ENCODE results near the gene SGSH.
"Not testable (repeated sequence)": the region's sequence is repeated elsewhere in the genome, so short reads cannot be mapped to it uniquely, and the experiment has no call there.

SGSH gene

DNA sequence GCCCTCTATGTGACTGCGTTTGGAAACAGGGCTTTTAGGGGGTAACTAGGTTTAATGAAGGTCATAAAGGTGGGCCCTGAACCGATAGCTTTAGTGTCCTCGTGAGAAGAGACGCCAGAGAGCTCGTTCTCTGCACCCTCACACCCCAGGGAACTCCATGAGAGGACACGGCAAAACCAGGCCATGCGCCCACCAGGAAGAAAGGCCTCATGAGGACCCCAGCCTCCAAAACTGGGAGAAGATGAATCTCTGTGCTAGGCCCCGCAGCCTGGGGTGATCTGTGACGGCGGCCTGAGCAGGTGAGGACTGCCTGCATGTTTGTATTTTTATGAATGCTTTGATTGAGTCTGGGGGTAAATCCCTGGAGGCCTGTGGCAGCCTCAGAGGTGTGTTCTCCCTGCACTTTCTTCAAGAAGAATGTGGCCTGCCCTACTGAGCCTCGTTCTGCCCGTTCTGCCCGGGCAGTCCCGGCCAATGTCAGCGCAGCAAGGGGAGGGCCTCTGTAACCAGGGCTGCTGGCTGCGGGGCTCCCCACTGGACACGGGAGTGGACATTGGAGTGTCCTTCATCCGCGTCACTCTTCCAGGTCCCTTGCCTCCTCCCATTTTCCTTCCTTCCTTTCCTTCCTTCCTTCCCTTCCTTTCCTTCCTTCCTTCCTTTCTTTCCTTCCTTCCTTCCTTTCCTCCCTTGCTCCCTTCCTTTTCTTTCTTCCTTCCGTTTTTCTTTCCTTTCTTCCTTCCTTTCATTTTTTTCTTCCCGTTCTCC lies 33.7 kb upstream of the SGSH start:
- DNase-seq: no peak

DNA sequence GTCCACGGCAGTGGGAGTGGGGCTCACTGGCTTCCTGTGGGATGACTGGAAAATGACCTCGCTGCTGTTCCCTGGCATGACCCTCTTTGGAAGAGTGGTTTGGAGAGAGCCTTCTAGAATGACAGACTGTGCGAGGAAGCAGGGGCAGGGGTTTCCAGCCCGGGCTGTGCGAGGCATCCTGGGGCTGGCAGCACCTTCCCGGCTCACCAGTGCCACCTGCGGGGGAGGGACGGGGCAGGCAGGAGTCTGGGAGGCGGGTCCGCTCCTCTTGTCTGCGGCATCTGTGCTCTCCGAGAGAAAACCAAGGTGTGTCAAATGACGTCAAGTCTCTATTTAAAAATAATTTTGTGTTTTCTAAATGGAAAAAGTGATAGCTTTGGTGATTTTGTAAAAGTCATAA lies 32.7 kb upstream of the SGSH start:
- peak; percentile 9 for DNase-seq

GRCh38 chr17:80251966-80252365 lies 31.8 kb upstream of the SGSH start:
- DNase-seq: no peak

DNA sequence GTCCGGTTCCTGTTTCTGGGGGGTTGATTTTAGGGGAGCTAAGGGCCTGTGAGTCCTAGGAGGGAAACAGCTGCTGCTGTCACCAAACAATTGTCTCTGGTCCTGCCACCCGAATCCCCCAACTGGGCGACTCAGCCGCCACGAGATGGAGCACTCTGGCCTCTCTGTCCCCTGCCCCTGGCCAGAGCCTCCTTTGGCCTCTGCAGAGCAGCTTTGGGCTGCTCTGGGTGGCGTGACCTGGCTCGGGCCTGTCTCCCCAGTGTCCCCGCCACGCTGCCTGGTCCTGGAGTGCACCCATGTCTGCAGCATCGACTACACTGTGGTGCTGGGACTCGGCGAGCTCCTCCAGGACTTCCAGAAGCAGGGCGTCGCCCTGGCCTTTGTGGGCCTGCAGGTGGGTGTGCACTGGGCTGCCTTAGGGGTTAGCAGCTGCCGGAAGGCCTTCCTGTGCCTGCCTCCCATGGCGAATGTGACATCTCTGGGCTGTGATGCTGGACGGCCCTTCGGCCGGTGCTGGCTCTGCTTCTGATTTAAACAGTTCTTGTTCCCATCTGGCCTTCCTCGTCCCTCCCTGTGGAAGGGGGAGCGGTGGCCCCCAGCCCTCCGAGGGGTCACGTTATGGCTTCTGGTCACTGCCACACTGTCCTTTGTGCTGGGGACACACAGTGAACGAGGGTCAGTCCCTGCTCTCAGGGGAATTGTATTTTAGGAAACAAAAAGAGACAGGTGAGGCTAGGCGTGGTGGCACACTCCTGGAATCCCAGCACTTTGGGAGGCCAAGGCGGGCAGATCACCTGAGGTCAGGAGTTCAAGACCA lies 29.0 kb upstream of the SGSH start:
- no peak for DNase-seq

DNA sequence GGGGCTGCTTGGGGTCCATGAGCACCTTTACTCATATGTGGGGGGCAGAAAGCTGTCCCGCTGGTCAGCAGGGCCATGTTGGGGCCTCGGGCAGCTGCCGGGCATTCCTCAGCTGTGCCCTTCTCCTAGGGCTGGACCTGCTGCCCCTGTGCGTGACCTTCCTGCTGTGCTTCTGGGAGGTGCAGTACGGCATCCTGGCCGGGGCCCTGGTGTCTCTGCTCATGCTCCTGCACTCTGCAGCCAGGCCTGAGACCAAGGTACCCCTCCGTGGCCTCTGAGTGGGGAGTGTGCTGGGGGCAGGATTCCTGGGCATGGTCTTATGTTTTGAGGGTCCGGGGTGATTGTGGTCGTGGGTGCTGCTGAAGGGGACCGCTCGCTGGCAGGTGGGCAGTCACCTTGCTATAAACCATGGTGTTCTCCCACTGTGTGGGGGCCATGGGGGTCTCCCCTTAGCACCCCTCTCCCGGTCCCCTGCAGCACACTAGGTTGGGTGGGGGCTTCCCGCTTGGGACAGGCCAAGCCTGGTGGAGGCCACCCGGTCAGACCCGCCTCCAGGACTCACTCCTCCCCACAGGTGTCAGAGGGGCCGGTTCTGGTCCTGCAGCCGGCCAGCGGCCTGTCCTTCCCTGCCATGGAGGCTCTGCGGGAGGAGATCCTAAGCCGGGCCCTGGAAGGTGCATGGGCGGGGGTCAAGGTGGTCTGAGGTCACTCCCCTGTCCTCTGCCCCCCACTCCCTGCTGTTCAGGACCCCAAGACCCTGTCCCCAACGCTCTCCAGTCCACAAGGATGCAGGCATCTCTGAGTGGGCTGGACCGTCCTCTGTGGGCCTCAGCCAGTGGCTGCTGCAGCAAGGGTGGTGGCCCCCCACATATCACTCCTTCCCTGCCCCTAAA lies 28.1 kb upstream of the SGSH start:
- no peak for DNase-seq

DNA sequence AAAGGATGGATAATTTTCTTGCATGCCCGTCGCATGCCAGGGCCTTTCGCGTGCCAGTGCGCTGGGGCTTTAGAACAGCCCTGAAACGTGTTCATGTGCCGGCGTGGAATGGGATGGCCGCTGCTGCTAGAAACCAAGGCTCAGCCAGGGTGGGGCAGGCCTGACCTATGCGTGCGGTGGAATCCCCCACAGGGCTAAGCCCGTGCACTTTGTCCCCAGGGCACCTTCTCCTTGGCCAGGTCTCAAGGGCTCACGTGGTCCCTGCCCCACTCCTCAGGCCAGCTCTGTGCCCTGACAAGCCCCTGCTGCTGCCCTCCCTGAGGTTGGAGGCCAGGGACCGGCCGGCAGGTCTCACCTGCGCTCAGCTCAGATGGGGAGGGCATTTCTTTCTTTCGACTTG lies 27.4 kb upstream of the SGSH start:
- no peak for DNase-seq

GRCh38 chr17:80246726-80247125 lies 26.6 kb upstream of the SGSH start:
- DNase-seq: no peak

GRCh38 chr17:80246266-80246681 lies 26.1 kb upstream of the SGSH start:
- DNase-seq: no peak

DNA sequence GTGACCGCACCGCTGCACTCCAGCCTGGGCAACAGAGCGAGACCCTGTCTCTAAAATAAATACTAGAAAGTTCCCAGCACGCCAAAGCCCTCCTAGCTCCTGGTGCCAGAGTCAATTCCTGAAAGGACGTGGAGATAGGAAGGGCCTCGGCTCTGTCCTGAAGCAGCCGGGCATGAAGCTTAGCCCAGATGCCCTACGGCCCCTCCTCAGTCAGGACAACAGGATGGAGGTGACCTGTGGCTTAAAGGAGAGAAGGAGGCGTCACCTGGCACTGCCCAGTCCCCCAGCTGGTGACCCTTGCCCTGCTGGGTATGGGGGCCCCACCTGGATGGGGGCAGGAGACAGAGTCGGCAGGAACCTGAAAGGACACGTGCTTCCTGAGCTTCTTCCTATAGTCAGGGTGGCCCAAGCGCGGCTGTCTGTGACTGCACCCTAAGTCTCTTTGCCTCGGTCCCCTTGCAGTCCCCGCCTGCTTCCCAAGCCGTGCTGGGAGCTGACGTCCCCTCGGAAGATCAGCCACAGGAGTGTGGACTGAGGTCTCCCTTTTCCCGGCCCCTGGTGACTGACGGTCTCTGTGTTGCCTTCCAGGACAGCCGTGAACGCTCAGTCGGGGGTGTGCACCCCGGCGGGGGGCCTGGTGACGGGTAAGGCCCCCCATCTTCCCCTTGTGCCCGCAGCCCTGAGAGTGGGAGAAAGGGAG lies 25.6 kb upstream of the SGSH start:
- no peak for DNase-seq

DNA sequence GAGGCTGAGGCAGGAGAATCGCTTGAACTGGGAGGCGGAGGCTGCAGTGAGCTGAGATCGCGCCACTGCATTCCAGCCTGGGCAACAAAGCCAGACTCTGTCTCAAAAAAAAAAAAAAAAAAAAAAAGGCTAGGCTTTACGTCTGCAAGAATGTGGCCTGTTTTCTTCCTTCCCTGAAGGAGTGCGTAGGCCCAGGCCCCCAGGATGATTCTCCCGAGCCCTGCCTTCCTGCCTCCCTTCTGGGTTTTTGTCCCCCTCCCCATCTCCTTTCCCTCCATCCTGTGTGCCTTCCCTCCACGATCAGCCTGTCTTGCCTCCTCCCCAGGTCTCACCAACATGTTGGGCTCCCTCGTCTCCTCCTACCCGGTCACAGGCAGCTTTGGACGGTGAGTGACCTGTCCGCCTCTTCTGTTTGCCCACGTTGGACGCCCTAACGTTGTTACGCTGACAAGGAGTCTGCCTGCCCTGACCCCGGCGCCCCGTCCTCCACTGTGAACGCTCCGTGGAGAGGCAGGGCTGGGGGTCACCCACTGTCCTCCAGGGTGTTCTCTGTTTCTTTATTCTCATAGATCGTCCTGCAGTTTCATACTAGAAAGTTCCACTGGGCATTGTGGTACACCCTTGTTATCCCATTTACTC lies 24.9 kb upstream of the SGSH start:
- no peak for DNase-seq

- DNase-seq: not testable (repeated sequence)
These were observed 24.3 kb upstream of the SGSH start for GRCh38 chr17:80244448-80244847.

DNA sequence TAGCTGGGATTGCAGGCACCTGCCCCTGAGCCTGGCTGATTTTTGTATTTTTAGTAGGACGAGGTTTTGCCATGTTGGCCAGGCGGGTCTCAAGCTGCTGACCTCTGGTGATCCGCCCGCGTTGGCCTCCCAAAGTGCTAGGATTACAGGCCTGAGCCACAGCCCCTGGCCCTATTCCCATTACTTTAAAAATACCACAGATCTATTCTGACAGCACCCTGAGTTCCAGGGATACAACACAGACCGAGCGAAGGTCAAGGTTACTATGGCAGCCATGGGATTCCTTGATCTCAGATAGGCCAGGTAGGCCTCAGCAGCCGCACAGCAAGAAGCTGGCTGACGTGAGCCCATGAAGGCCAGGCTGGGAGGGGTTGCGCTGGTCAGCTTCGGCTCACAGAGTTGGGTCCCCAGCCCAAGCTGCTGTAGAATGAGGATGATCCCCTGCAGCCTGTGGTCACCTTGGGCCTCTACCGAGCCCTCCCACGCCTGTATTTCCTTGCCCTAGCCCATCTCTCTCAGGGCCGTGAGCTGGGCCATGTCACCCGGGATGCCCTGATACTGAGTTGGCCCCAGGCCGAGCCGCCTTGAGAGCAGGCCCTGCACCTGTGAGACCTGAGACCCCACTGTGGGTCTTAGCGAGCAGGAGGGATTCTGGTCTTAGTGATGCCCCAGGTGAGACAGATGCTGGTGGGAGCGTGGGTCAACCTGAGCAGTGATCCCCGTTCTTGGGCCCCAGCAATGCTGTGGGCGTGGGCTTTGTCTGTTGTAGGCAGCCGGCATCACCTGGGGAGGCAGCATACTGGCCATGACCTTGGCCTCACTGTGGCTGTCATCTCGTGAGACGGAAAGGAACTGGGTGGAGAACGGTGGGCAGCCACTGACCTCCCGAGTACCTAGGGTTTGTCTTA lies 23.6 kb upstream of the SGSH start:
- no peak for DNase-seq

- DNase-seq: no peak
These were observed 22.4 kb upstream of the SGSH start for GRCh38 chr17:80242505-80242904.

DNA sequence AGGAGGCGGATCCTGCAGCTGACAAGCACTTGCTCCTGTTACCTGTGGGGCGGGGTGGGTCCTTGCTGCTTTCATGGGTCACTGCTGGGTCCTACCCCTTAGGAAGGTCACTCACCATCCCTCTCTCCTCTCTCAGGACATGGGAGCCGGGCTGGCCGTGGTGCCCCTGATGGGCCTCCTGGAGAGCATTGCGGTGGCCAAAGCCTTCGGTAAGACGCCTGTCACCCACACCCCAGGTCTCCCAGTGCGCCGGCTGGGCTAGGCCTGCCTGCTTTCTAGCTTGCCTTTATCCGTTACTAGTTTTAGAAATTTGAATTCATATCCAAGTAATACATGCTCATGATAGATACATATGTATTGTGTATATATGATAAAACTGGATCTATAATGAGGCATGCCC lies 17.3 kb upstream of the SGSH start:
- DNase-seq: no peak

- no peak for DNase-seq
These were observed 16.8 kb upstream of the SGSH start for GRCh38 chr17:80236911-80237310.

DNA sequence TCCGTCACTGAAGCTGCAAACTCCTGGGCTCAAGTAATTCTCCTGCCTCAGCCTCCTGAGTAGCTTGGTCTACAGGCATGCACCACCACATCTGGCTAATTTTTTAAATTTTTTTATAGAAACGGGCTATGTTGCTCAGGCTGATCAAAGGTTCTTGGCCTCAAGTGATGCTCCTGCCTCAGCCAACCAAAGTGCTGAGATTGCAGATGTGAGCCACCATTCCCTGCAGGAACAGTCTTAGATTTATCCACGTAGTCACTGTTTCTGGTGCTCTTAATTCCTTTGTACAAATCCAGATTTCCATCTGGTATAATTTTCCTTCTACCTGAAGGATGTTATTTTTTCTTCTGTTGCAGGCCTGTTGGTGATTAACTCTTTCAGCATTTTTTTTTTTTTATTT lies 13.1 kb upstream of the SGSH start:
- no peak for DNase-seq

DNA sequence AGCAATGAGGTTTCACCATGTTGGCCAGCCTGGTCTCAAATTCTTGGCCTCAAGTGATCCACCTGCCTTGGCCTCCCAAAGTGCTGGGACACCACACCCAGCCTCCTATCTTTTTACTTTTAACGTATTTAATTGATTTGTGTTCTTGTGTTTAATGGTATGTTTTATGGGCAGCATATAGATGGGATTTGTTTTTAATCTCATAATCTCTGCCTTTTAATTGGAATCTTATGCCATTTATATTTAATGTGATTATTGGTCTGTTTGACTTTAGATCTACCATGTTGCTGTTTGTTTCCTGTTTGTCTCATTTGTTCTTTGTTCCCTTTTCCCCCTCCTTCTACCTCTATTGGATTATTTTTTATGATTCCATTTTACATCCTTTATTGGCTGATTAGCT lies 12.3 kb upstream of the SGSH start:
- DNase-seq: no peak

- DNase-seq: no peak
These were observed 8.9 kb upstream of the SGSH start for GRCh38 chr17:80229011-80229410.

DNA sequence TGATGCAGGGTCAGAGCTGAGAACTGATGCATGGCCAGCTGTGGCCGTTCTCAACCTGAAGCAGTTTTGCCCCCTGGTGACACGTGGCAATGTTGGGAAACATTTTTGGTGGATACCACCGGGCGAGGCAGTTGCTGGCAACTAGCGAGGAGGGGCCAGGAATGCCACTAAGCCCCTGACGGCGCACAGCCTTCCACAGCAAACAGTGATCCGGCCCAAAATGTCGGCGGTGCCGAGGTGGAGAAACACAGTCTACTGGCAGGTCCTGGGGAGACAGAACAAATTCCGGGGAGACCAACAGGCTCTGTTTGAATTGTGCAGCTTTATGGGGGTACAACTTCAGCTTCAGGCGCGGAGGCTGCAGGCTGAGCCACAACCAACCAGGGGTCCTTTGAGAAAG lies 8.3 kb upstream of the SGSH start:
- no peak for DNase-seq

- DNase-seq: no peak
These were observed 7.5 kb upstream of the SGSH start for GRCh38 chr17:80227666-80228065.

DNA sequence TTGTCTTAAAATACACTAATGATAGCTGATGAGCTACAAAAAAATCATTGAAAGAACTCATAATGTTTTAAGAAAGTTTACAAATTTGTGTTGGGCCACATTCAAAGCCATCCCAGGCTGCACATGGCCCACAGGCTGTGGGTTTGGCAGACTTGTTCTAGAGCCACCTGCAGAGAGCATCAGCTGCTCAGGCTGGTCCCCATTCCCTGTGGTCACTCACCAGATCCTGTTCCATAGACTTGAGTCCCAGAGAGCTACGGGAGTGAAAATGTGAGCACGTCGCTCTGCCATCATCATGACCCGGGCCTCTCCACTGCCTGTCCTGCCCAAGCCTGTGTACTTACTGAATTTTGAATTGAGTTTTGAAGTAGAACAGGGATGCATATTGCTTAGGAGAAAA lies 7.0 kb upstream of the SGSH start:
- no peak for DNase-seq
